Esophagus squamous epithelium (tissue), 5 donors: Measurements from ENCODE around the gene ROCK2. TPM values are rescaled to one million over a fixed set of nuclear protein-coding genes. Genes with fewer than 3 reads are reported as not detected.

ENCODE experiments used
- DNase-seq: peaks from one replicate; lab custom pipeline; 2025; lab: John Stamatoyannopoulos, UW
- H3K27ac ChIP-seq, 4 donors: fragments of 200-600 bp; sonication (generic); one replicate each; pipeline ENCODE4 v1.5.1; 2016 to 2019; ENCODE audit warnings: mild to moderate bottlenecking in 1 of 4
- H3K27me3 ChIP-seq, 4 donors: fragments of 200-600 bp; sonication (generic); 1 replicate in 3 of 4; 2 replicates in 1 of 4; pipeline versions ENCODE4 v1.5.1 to v1.6.0; 2017 to 2021; ENCODE audit warnings: antibody characterized with exemption in 1 of 4
- H3K36me3 ChIP-seq, 3 donors: fragments of 200-600 bp; sonication (generic); one replicate each; pipeline ENCODE4 v1.5.1; 2016 to 2019
- H3K4me1 ChIP-seq, 3 donors: fragments of 200-600 bp; sonication (generic); one replicate each; pipeline ENCODE4 v1.5.1; 2017 to 2019
- H3K4me3 ChIP-seq, 4 donors: fragments of 200-600 bp; sonication (generic); 1 replicate in 3 of 4; 2 replicates in 1 of 4; pipeline ENCODE4 v1.5.1; 2016 to 2019; ENCODE audit warnings: mild to moderate bottlenecking in 2 of 4, moderate library complexity in 1 of 4
- H3K9me3 ChIP-seq, 3 donors: fragments of 200-600 bp; sonication (generic); one replicate each; pipeline ENCODE4 v1.5.1; 2016 to 2019
- POLR2A ChIP-seq, 4 donors: fragments of 450-650 bp; IDR thresholded peaks; one replicate each; pipeline ENCODE4 v1.6.1; 2017; ENCODE audit warnings: antibody characterized with exemption in 4 of 4, mild to moderate bottlenecking in 4 of 4, moderate library complexity in 3 of 4
- WGBS, 2 donors: methylation state at CpG; one replicate each; pipeline ENCODE4 v1.1.5; 2018; 5-methylcytosine and 5-hydroxymethylcytosine counted together
- intact Hi-C: fragments of 100-400 bp; cut with DNase I; formaldehyde crosslinking; loops from one replicate; pipeline ENCODE4 v1.15.0; 2022
- total RNA-seq, 4 donors: library from RNA; depleted of rRNA; stranded (reverse); fragments of >200 nt; gene quantifications; one replicate each; pipeline ENCODE4 v1.1.0, GENCODE V29; 2016
- TF ChIP-seq, protein P1 (sequence below), 6 experiments: fragments of 450-650 bp in 4 of 6; fragments of 200-600 bp in 2 of 6; sonication (generic) in 2 of 6; IDR thresholded peaks; one replicate each; pipeline ENCODE4 v1.5.1; 2016 to 2019; ENCODE audit warnings: antibody characterized with exemption in 6 of 6, mild to moderate bottlenecking in 4 of 6, moderate library complexity in 4 of 6
- donor health status: DM: yes; HTN: yes; CAD: no.

The ROCK2 gene
- total RNA-seq, 4 donors from 2014 or later = 15.2 to 50.5 (median 21.4) TPM

DNA sequence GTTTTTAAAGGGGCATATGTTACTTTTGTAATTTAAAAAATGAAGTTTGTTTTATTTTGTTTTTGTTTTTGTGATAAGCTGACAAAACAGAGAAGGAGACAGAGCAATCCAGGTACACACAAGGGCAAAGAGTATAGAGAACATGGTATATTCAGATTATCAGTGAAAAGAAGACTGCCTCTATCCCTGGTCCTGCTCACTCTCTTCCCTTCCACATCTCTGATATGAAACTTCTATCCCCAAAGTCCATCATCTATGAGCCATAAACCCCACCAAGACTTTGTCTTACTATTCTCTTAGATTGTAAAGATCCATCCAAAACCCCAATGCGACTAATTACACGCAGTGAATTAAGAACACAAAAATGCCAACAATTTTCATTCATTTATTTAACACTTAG lies 16.6 kb downstream of the ROCK2 start:
- TF ChIP-seq POLR2A (IDR thresholded peaks at IDR 0.05) = no peak
- TF ChIP-seq, protein P1, sequence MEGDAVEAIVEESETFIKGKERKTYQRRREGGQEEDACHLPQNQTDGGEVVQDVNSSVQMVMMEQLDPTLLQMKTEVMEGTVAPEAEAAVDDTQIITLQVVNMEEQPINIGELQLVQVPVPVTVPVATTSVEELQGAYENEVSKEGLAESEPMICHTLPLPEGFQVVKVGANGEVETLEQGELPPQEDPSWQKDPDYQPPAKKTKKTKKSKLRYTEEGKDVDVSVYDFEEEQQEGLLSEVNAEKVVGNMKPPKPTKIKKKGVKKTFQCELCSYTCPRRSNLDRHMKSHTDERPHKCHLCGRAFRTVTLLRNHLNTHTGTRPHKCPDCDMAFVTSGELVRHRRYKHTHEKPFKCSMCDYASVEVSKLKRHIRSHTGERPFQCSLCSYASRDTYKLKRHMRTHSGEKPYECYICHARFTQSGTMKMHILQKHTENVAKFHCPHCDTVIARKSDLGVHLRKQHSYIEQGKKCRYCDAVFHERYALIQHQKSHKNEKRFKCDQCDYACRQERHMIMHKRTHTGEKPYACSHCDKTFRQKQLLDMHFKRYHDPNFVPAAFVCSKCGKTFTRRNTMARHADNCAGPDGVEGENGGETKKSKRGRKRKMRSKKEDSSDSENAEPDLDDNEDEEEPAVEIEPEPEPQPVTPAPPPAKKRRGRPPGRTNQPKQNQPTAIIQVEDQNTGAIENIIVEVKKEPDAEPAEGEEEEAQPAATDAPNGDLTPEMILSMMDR (IDR thresholded peaks at IDR 0.05) = no peak
- DNase-seq = no peak
- WGBS, 2 donors = 65 to 69% methylated on average over 2 of the region's 2 CpGs
- peaks cover 0 to 36% (median 3%) of the 10 kb centered on the region in 3 donors for H3K4me1 ChIP-seq
- no peak overlapping the region for H3K4me3 ChIP-seq
- intact Hi-C loops = no loop called here
- H3K27ac ChIP-seq = no peak overlapping the region
- H3K9me3 ChIP-seq = no peaks in the 10 kb centered on the region
- no peaks in the 10 kb centered on the region for H3K27me3 ChIP-seq
- no peaks in the 10 kb centered on the region for H3K36me3 ChIP-seq

GRCh38 chr2:11326677-11327211 lies 17.7 kb downstream of the ROCK2 start:
- no peaks in the 10 kb centered on the region for H3K27me3 ChIP-seq
- WGBS, 2 donors = 54 to 64% methylated on average over 4 of the region's 4 CpGs
- intact Hi-C loops = no loop called here
- TF ChIP-seq, protein P1 (IDR thresholded peaks at IDR 0.05) = no peak
- no peak for TF ChIP-seq POLR2A (IDR thresholded peaks at IDR 0.05)
- H3K27ac ChIP-seq = no peak overlapping the region
- DNase-seq = no peak
- no peaks in the 10 kb centered on the region for H3K9me3 ChIP-seq
- H3K36me3 ChIP-seq = no peaks in the 10 kb centered on the region
- H3K4me3 ChIP-seq = no peak overlapping the region
- peaks cover 0 to 38% (median 3%) of the 10 kb centered on the region in 3 donors for H3K4me1 ChIP-seq

- H3K9me3 ChIP-seq = no peaks in the 10 kb centered on the region
- no peak for TF ChIP-seq POLR2A (IDR thresholded peaks at IDR 0.05)
- TF ChIP-seq, protein P1 (IDR thresholded peaks at IDR 0.05) = no peak
Measured at GRCh38 chr2:11325961-11326676, 18.3 kb downstream of the ROCK2 start.

DNA sequence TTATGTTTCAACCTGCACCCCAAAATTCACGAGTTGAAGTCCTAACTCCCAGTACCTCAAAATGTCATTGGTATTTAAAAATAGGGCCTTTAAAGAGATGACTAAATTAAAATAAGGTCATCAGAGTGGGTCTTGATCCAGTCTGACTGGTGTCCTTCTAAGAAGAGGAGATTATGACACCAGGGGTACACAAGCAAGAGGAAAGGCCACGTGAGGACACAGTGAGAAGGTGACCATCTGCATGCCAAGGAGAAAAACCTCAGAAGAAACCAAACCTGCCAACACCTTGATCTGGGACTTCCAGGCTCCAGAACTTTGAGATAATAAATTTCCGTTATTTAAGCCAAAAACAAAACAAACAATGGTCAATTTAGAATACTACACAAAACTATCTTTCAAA lies 22.6 kb downstream of the ROCK2 start:
- no peaks in the 10 kb centered on the region for H3K9me3 ChIP-seq
- H3K36me3 ChIP-seq = no peaks in the 10 kb centered on the region
- no peak overlapping the region for H3K4me3 ChIP-seq
- 85 to 90% methylated on average over 3 of the region's 3 CpGs for WGBS, 2 donors
- intact Hi-C loops = no loop called here
- DNase-seq = no peak
- no peak for TF ChIP-seq POLR2A (IDR thresholded peaks at IDR 0.05)
- TF ChIP-seq, protein P1 (IDR thresholded peaks at IDR 0.05) = no peak
- no peak overlapping the region for H3K27ac ChIP-seq
- no peaks in the 10 kb centered on the region for H3K27me3 ChIP-seq
- peaks cover 0 to 25% (median 3%) of the 10 kb centered on the region in 3 donors for H3K4me1 ChIP-seq

More at GRCh38 chr2:11325961-11326676, 18.3 kb downstream of the ROCK2 start:
- H3K27me3 ChIP-seq = no peaks in the 10 kb centered on the region
- H3K4me3 ChIP-seq = no peak overlapping the region
- WGBS, 2 donors = 57 to 67% methylated on average over 4 of the region's 4 CpGs
- no peak overlapping the region for H3K27ac ChIP-seq
- H3K4me1 ChIP-seq = peaks cover 0 to 41% (median 3%) of the 10 kb centered on the region in 3 donors
- intact Hi-C loops = no loop called here
- no peak for DNase-seq
- no peaks in the 10 kb centered on the region for H3K36me3 ChIP-seq
